H1 (cell line): ENCODE results near the gene MECP2. TPM values are rescaled to one million over a fixed set of nuclear protein-coding genes. Genes with fewer than 3 reads are reported as not detected.

Experiments used
- BCL11A ChIP-seq, 2 experiments: IDR thresholded peaks; one replicate each; pipeline ENCODE4 v1.6.1; 2011; ENCODE audit warnings: low read depth in 2 of 2, low read length in 2 of 2, mild to moderate bottlenecking in 2 of 2
- CHD7 ChIP-seq: fragments of 300-600 bp; sonication (generic); IDR thresholded peaks from 2 replicates; pipeline ENCODE4 v1.7.1; 2012; ENCODE audit warnings: low read length, moderate library complexity, mild to moderate bottlenecking, inconsistent platforms; ENCODE audit not compliant: insufficient replicate concordance
- E2F6 ChIP-seq: IDR thresholded peaks from 2 replicates; pipeline ENCODE4 v1.6.1; 2012; ENCODE audit warnings: inconsistent platforms
- EZH2 ChIP-seq: fragments of 200-600 bp; sonication (generic); IDR thresholded peaks from 2 replicates; pipeline ENCODE4 v1.7.1; 2012; ENCODE audit warnings: low read depth, mild to moderate bottlenecking, moderate library complexity, low read length, inconsistent platforms; ENCODE audit not compliant: severe bottlenecking
- FOSL1 ChIP-seq: IDR thresholded peaks from 2 replicates; pipeline ENCODE4 v1.6.1; 2011; ENCODE audit warnings: mild to moderate bottlenecking, low read depth, low read length, moderate library complexity; ENCODE audit not compliant: insufficient read depth
- JUN ChIP-seq: IDR thresholded peaks from 2 replicates; pipeline ENCODE4 v1.6.1; 2011; ENCODE audit warnings: low read depth, mild to moderate bottlenecking, improper control_type of control experiment, low read length
- RBBP5 ChIP-seq: IDR thresholded peaks from 2 replicates; pipeline ENCODE4 v1.7.1; 2012; ENCODE audit warnings: low read depth, mild to moderate bottlenecking, inconsistent platforms, low read length, moderate library complexity, borderline replicate concordance
- RXRA ChIP-seq: IDR thresholded peaks from 2 replicates; pipeline ENCODE4 v1.6.1; 2011; ENCODE audit warnings: low read depth, mild to moderate bottlenecking, low read length, moderate library complexity; ENCODE audit not compliant: insufficient read depth
- SIN3A ChIP-seq, 2 experiments: IDR thresholded peaks in 1 of 2; conservative IDR thresholded peaks in 1 of 2; 2 replicates each; pipeline ENCODE4 v1.6.1; 2011 to 2012; ENCODE audit warnings: low read length in 2 of 2, improper control_type of control experiment in 1 of 2, low read depth in 1 of 2, mild to moderate bottlenecking in 1 of 2
- SUZ12 ChIP-seq: fragments of 200-600 bp; sonication (generic); IDR thresholded peaks from 2 replicates; pipeline ENCODE4 v1.6.1; 2012; ENCODE audit warnings: mild to moderate bottlenecking, inconsistent platforms, low read length, moderate library complexity, mixed read lengths
- ZNF274 ChIP-seq: IDR thresholded peaks from 2 replicates; pipeline ENCODE4 v1.7.0; 2012; ENCODE audit warnings: low read length, borderline replicate concordance; ENCODE audit errors: extremely low read depth
- polyA plus RNA-seq, 7 experiments: library from polyadenylated mRNA; depleted of rRNA in 3 of 7; stranded (reverse) in 5 of 7; unstranded in 2 of 7; fragments of >200 nt in 5 of 7; fragments of 200-250 nt in 2 of 7; gene quantifications; 1 replicate in 5 of 7; 2 replicates in 1 of 7; 4 replicates in 1 of 7; pipeline versions ENCODE4 v1.2.1 to v1.2.3, GENCODE V29; 2011 to 2013; ENCODE audit warnings: missing spikeins in 2 of 7, mixed read lengths in 2 of 7
- total RNA-seq: library from RNA; stranded (reverse); fragmentation: NEBNext Ultra II Directional; extraction: Animal tissue kit (Norgen Biotek cat#: 25700); gene quantifications from 2 replicates; pipeline ENCODE4 v1.2.1, GENCODE V29; 2021

The MECP2 gene
- total and polyA plus RNA-seq, 2 of the 8 experiments (the other 6 are each of a cell fraction or from before 2014, with no cell fraction given): 5.0 to 32.4 TPM

- TF ChIP-seq CHD7 (no peak), ZNF274 (no peak), E2F6 (no peak), FOSL1 (no peak), SIN3A (conservative IDR thresholded peaks at IDR 0.05 in 1 of 2, IDR thresholded peaks at IDR 0.05 in 1 of 2; ENCODE audit: low read depth in 1 of 2, low read length in 2 of 2) (no peak), JUN (no peak), EZH2 (no peak), BCL11A (IDR thresholded peaks at IDR 0.05; ENCODE audit: low read depth in 2 of 2, low read length in 2 of 2) (no peak), SUZ12 (no peak), RXRA (no peak), RBBP5 (no peak)
These were observed 103.5 kb downstream of the MECP2 start (continued) for GRCh38 chrX:153993978-153994377.
